Caco-2 (cell line): Measurements from ENCODE around the gene TMED8. TPM values are rescaled to one million over a fixed set of nuclear protein-coding genes. Genes with fewer than 3 reads are reported as not detected.

Experiments
- BruUV-seq: library from RNA; stranded (reverse); fragments of 400-500 nt; replicated peaks from 2 replicates; lab custom pipeline; 2021; lab: Mats Ljungman, UMichigan
- CTCF ChIA-PET: fragments of 300-600 bp; sonication (Branson Sonifier 250); formaldehyde crosslinking; loops from one replicate; lab custom pipeline; 2022; ENCODE audit warnings: antibody characterized with exemption; lab: Charles Lee
- POLR2A ChIA-PET: fragments of 300-600 bp; sonication (Branson Sonifier 250); formaldehyde crosslinking; loops from one replicate; lab custom pipeline; 2022; ENCODE audit warnings: antibody characterized with exemption; lab: Charles Lee
- DNase-seq, 2 experiments: peaks; one replicate each; pipeline versions ENCODE4 v3.0.0 to v3.0.0-alpha.2; 2020 to 2022
- H3K27me3 ChIP-seq: replicated peaks from 2 replicates; pipeline ENCODE4 v1.6.0; 2011; ENCODE audit warnings: low read length; ENCODE audit not compliant: control insufficient read depth, insufficient read depth
- H3K36me3 ChIP-seq: 2 replicates; pipeline ENCODE4 v1.5.1; 2011; ENCODE audit warnings: low read length; ENCODE audit not compliant: control insufficient read depth, insufficient read depth
- H3K4me1 ChIP-seq: fragments of 250-450 bp; sonication (Bioruptor Pico); 2 replicates; pipeline ENCODE4 v1.5.1; 2020; ENCODE audit warnings: mild to moderate bottlenecking
- H3K4me3 ChIP-seq: 2 replicates; pipeline ENCODE4 v1.5.1; 2011; ENCODE audit warnings: low read depth, mild to moderate bottlenecking, control low read depth, low read length
- H3K9me3 ChIP-seq: fragments of 250-450 bp; sonication (Bioruptor Pico); 2 replicates; pipeline ENCODE4 v1.5.1; 2020; ENCODE audit warnings: mild to moderate bottlenecking, moderate library complexity
- H3K27ac Mint-ChIP-seq: one replicate; pipeline ENCODE4 v1.8.0; 2022; ENCODE audit warnings: mixed read lengths; ENCODE audit not compliant: unreplicated experiment
- H3K27me3 Mint-ChIP-seq: one replicate; pipeline ENCODE4 v1.8.0; 2022; ENCODE audit warnings: mixed read lengths; ENCODE audit not compliant: insufficient read depth, unreplicated experiment
- H3K36me3 Mint-ChIP-seq: one replicate; pipeline ENCODE4 v1.8.0; 2022; ENCODE audit warnings: mild to moderate bottlenecking, mixed read lengths; ENCODE audit not compliant: insufficient read depth, unreplicated experiment
- H3K4me1 Mint-ChIP-seq: one replicate; pipeline ENCODE4 v1.8.0; 2022; ENCODE audit warnings: low read depth, mixed read lengths; ENCODE audit not compliant: unreplicated experiment
- H3K4me3 Mint-ChIP-seq: one replicate; pipeline ENCODE4 v1.8.0; 2022; ENCODE audit warnings: mild to moderate bottlenecking, moderate library complexity, mixed read lengths; ENCODE audit not compliant: unreplicated experiment
- H3K9me3 Mint-ChIP-seq: one replicate; pipeline ENCODE4 v1.8.0; 2022; ENCODE audit warnings: mixed read lengths; ENCODE audit not compliant: unreplicated experiment
- intact Hi-C: fragments of 100-400 bp; cut with micrococcal nuclease; formaldehyde crosslinking; loops from one replicate; pipeline ENCODE4 v1.10.0; 2022; ENCODE audit not compliant: unreplicated experiment
- total RNA-seq: library from RNA; stranded (reverse); gene quantifications from 2 replicates; pipeline ENCODE4 v1.2.3, GENCODE V29; 2022
- TF ChIP-seq, protein P1 (sequence below), 2 experiments: fragments of 200-600 bp in 1 of 2; IDR thresholded peaks; 1 replicate in 1 of 2; 2 replicates in 1 of 2; pipeline versions ENCODE4 v1.5.1 to v1.8.0; 2011 to 2022; ENCODE audit warnings: antibody characterized with exemption in 1 of 2, control low read depth in 1 of 2, inconsistent platforms in 1 of 2, low read depth in 1 of 2, low read length in 1 of 2, mild to moderate bottlenecking in 1 of 2, moderate library complexity in 1 of 2; ENCODE audit not compliant: insufficient read depth in 1 of 2, severe bottlenecking in 1 of 2, unreplicated experiment in 1 of 2

TMED8 gene
- total RNA-seq, 1 experiment from 2014 or later = 14.1 TPM

DNA sequence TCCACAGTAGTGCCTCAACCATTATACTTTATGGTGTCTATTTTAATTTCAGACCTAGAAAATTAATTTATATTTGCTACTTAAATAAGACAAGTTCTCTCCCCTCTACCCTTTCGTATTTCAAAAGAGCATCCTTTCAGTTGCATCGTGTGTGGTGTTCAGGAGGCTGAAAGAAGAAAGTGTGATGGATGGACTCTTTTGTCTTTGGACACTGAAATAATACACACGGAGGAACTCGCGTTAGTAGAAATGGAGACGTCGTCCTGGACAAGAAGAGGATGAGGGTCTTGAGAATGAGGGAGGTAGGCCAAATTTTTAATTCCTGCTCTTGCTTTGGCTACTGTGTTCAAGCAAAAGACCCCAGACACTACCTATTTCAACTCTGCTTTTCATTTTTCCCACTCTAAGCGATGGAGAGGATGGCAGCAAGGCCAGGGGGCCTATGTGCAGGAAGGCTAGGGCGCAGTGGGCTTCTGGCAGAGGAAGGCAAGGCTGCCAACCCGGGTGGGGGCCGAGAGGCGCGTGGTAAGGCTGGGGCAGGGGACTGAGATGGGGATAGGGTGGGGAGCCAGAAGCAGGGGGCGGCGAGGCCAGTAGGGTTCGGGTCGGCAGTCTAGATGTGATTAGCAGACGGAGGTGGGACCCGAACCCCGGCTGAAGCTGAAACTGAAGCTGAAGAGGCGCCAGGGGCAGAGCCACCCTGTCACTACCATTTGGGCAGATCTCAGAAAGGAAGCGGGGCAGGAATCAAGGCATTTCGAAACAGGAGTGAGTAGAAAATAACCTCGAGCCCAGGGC, 722 bp downstream of the TMED8 start:
- ChIA-PET CTCF (interaction anchor here (1.0 to 1.3 kb wide), 4 partner anchors 33 to 82 kb away, joined by 3 to 7 read pairs (median 5); partner anchors contain the start of genes GSTZ1 and POMT2), POLR2A (interaction anchor here (0.7 to 1.8 kb wide), 5 partner anchors 15 to 117 kb away, joined by 3 to 17 read pairs (median 4); partner anchors contain the start of genes GSTZ1, POMT2 and VIPAS39)
- Histone ChIP-seq H3K4me3 (peak overlapping the region; percentile 73), H3K36me3 (no peaks in the 10 kb centered on the region), H3K4me1 (peaks cover 30% of the 10 kb centered on the region), H3K9me3 (no peaks in the 10 kb centered on the region), H3K27me3 (no peaks in the 10 kb centered on the region)
- intact Hi-C loops = loop anchor here (2.0 kb wide), 1 partner anchor 81 kb away; the partner anchor contains the start of gene VIPAS39
- DNase-seq = peak in 1 of 2 experiments; percentile 33
- TF ChIP-seq, protein P1, sequence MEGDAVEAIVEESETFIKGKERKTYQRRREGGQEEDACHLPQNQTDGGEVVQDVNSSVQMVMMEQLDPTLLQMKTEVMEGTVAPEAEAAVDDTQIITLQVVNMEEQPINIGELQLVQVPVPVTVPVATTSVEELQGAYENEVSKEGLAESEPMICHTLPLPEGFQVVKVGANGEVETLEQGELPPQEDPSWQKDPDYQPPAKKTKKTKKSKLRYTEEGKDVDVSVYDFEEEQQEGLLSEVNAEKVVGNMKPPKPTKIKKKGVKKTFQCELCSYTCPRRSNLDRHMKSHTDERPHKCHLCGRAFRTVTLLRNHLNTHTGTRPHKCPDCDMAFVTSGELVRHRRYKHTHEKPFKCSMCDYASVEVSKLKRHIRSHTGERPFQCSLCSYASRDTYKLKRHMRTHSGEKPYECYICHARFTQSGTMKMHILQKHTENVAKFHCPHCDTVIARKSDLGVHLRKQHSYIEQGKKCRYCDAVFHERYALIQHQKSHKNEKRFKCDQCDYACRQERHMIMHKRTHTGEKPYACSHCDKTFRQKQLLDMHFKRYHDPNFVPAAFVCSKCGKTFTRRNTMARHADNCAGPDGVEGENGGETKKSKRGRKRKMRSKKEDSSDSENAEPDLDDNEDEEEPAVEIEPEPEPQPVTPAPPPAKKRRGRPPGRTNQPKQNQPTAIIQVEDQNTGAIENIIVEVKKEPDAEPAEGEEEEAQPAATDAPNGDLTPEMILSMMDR (IDR thresholded peaks at IDR 0.05; ENCODE audit: insufficient read depth in 1 of 2, low read depth in 1 of 2, low read length in 1 of 2, severe bottlenecking in 1 of 2, unreplicated experiment in 1 of 2) = no peak
- H3K9me3 Mint-ChIP-seq = no peaks in the 10 kb centered on the region
- no peaks in the 10 kb centered on the region for H3K36me3 Mint-ChIP-seq
- H3K4me1 Mint-ChIP-seq = peaks cover 32% of the 10 kb centered on the region
- no TSS peak for BruUV-seq
- H3K27me3 Mint-ChIP-seq = no peaks in the 10 kb centered on the region
- H3K4me3 Mint-ChIP-seq = no peak overlapping the region
- H3K27ac Mint-ChIP-seq = no peak overlapping the region

DNA sequence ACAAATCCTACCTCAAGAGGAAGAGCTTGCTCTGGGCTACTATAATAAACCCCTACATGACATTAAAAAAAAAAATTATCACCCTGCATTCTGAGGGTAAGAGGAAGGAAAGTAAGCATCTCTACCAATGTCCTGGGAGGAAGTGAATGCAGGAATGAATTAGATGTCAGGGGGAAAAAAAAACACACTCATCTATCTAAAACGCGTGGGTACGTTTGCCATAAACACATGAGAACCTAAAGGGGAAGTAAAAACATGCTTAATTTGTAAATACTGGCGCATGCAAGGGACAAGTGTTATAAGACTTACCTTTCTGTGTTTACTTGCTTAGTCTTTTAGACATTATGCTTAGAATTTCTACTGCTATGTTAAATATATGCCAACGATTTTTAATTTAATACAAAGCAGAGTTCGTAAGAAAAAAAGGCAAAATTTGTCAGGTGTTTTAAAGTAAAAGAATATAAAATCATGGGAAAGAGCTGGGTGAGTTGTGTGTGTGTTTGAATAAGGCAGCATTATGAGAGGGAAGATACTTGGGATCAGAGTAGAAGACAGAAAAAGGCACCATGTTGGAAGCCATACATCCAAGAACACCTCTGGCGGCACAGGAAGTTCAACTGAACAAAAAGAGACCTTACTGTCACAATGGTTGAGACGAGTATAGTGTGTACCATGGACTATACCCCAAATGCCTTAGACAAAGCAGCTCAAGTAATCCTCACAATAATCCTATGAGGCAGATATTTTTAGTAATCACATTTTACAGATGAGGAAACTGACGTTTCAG, 1.5 kb downstream of the TMED8 start:
- BruUV-seq = TSS peak; percentile 37
- ChIA-PET POLR2A (interaction anchor here (0.6 kb wide), 1 partner anchor 333 kb away, joined by 3 read pairs; no protein-coding TSS in a partner anchor), CTCF (no interaction called here)
- peaks cover 33% of the 10 kb centered on the region for H3K4me1 ChIP-seq
- intact Hi-C loops = no loop called here
- Mint-ChIP-seq H3K9me3 (no peaks in the 10 kb centered on the region), H3K27ac (no peak overlapping the region), H3K4me3 (no peak overlapping the region), H3K27me3 (no peaks in the 10 kb centered on the region), H3K36me3 (no peaks in the 10 kb centered on the region), H3K4me1 (peaks cover 26% of the 10 kb centered on the region)
- H3K27me3 ChIP-seq = no peaks in the 10 kb centered on the region
- DNase-seq = no peak
- H3K9me3 ChIP-seq = no peaks in the 10 kb centered on the region
- no peaks in the 10 kb centered on the region for H3K36me3 ChIP-seq
- TF ChIP-seq, protein P1 (IDR thresholded peaks at IDR 0.05; ENCODE audit: insufficient read depth in 1 of 2, low read depth in 1 of 2, low read length in 1 of 2, severe bottlenecking in 1 of 2, unreplicated experiment in 1 of 2) = no peak
- H3K4me3 ChIP-seq = no peak overlapping the region

DNA sequence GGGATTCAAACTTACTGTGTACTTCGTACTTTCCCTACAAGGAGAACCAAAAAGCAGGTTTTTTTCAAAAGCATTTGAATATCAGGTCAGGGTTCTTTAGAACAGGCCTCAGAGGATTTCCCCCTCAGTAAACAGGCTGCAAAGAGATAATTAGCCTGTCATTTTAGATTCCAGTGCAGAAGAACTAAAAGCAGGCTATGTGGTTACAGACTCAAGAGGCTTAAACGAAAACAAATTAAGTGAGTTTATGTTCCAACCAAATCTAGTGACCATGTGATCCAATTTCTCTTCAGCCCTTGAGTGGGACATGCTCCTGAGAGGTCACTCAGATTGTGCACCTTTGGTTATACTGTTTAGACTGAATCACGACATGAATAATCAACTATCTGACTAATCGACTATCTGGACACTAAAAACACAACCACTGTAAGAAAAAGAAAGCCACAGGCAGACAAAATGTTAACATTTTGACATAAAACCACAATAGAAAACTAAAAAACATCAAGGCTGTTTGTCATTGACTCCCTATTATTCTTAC, 4.5 kb downstream of the TMED8 start:
- no peak overlapping the region for H3K4me3 ChIP-seq

More for the DNA sequence above, 4.5 kb downstream of the TMED8 start:
- CTCF ChIA-PET = no interaction called here
- Histone ChIP-seq H3K36me3 (no peaks in the 10 kb centered on the region), H3K9me3 (no peaks in the 10 kb centered on the region), H3K27me3 (no peaks in the 10 kb centered on the region), H3K4me1 (peaks cover 29% of the 10 kb centered on the region)
- no peak overlapping the region for H3K4me3 Mint-ChIP-seq
- BruUV-seq = no TSS peak
- DNase-seq = peak in 1 of 2 experiments; percentile 2
- H3K27ac Mint-ChIP-seq = no peak overlapping the region
- POLR2A ChIA-PET = no interaction called here
- H3K4me1 Mint-ChIP-seq = peaks cover 24% of the 10 kb centered on the region
- H3K36me3 Mint-ChIP-seq = no peaks in the 10 kb centered on the region
- H3K27me3 Mint-ChIP-seq = no peaks in the 10 kb centered on the region
- intact Hi-C loops = no loop called here
- TF ChIP-seq, protein P1 (IDR thresholded peaks at IDR 0.05; ENCODE audit: insufficient read depth in 1 of 2, low read depth in 1 of 2, low read length in 1 of 2, severe bottlenecking in 1 of 2, unreplicated experiment in 1 of 2) = no peak
- H3K9me3 Mint-ChIP-seq = no peaks in the 10 kb centered on the region
